Psoas muscle (tissue), 8 donors: ENCODE results near the gene HABP2. TPM values are rescaled to one million over a fixed set of nuclear protein-coding genes. Genes with fewer than 3 reads are reported as not detected.

Experiments used
- ATAC-seq, 4 donors: fragments of 200-7000 bp; cut with Tn5 transposase; one replicate each; pipeline ENCODE4 v1.9.1; 2020; ENCODE audit warnings: moderate library complexity in 3 of 4, mild to moderate bottlenecking in 2 of 4
- DNase-seq, 2 donors: peaks; one replicate each; pipeline ENCODE4 v3.0.0-alpha.2; 2020
- H3K27ac ChIP-seq: fragments of 200-600 bp; one replicate; pipeline ENCODE4 v1.8.0; 2022
- H3K27me3 ChIP-seq, 3 donors: fragments of 200-600 bp in 1 of 3; one replicate each; pipeline versions ENCODE4 v1.6.1 to v1.8.0; 2013 to 2022; ENCODE audit warnings: low read length in 2 of 3, mild to moderate bottlenecking in 2 of 3, moderate library complexity in 1 of 3; ENCODE audit not compliant: insufficient read depth in 3 of 3
- H3K36me3 ChIP-seq, 2 donors: fragments of 200-600 bp in 1 of 2; one replicate each; pipeline versions ENCODE4 v1.6.1 to v1.8.0; 2013 to 2022; ENCODE audit warnings: low read depth in 1 of 2, mild to moderate bottlenecking in 1 of 2, moderate library complexity in 1 of 2; ENCODE audit not compliant: insufficient read depth in 1 of 2
- H3K4me1 ChIP-seq: fragments of 200-600 bp; one replicate; pipeline ENCODE4 v1.8.0; 2022
- H3K4me3 ChIP-seq: fragments of 200-600 bp; one replicate; pipeline ENCODE4 v1.8.0; 2022; ENCODE audit warnings: mild to moderate bottlenecking
- H3K9me3 ChIP-seq: fragments of 200-600 bp; one replicate; pipeline ENCODE4 v1.8.0; 2022
- WGBS, 3 donors: extraction: QIAGEN DNeasy Blood & Tissue Kit; methylation state at CpG; one replicate each; pipeline versions ENCODE4 v1.1.6 to v1.1.7; 2013; 5-methylcytosine and 5-hydroxymethylcytosine counted together
- intact Hi-C, 2 donors: fragments of 100-400 bp; cut with DNase I; formaldehyde crosslinking; loops; one replicate each; pipeline versions ENCODE4 v1.11.0 to v1.14.2; 2022
- polyA plus RNA-seq, 3 donors: library from polyadenylated mRNA; stranded (reverse); fragments of 200-250 nt; gene quantifications; one replicate each; pipeline ENCODE4 v1.2.3, GENCODE V29; 2013
- total RNA-seq, 4 donors: library from RNA; stranded (reverse); fragmentation: NEBNext Ultra II Directional in 2 of 4; extraction: Animal tissue kit (Norgen Biotek cat#: 25700) in 2 of 4; gene quantifications; one replicate each; pipeline versions ENCODE4 v1.2.1 to v1.2.4, GENCODE V29; 2021 to 2023
- TF ChIP-seq, protein P1 (sequence below): fragments of 200-600 bp; IDR thresholded peaks from one replicate; pipeline ENCODE4 v1.8.0; 2022; ENCODE audit warnings: antibody characterized with exemption
- donor health status: healthy with polysubstance abuse.
- donor health status: DM: no; HTN: no; CAD: no; lungs with moderate emphysema.
- donor health status: Bipolar disorder and iron deficiency.
- donor health status: healthy.
- donor health status: DM: yes; HTN: yes; CAD: no.
- donor health status: DM: no; HTN: no; CAD: no.
- donor health status: DM: no; HTN: no; CAD: no.
- donor health status: DM: yes; HTN: yes; CAD: no.

The HABP2 gene
- total and polyA plus RNA-seq, 7 donors, result 0.01 to 0.16 (median 0.13) TPM; not detected in 2

DNA sequence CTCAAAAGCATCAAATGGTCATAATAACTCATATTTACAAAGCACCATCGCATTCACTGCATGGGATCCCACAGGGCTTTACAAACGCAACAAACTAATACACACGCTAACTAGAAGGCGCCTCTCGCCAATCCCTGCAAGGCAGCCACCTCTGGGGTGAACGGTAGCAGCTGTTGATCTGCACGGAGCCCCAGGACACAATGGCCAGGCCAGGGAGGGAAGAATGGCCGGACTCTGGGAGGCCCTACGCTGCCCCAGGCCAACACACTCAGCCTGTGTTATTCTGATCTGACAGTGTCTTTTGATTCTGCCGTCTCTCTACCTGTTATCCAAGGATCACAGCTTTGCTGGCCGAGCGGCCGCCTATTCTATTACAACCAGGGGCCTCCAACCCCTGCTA is 41.8 kb downstream of the HABP2 start:
- no peaks in the 10 kb centered on the region for H3K4me1 ChIP-seq
- TF ChIP-seq, protein P1, sequence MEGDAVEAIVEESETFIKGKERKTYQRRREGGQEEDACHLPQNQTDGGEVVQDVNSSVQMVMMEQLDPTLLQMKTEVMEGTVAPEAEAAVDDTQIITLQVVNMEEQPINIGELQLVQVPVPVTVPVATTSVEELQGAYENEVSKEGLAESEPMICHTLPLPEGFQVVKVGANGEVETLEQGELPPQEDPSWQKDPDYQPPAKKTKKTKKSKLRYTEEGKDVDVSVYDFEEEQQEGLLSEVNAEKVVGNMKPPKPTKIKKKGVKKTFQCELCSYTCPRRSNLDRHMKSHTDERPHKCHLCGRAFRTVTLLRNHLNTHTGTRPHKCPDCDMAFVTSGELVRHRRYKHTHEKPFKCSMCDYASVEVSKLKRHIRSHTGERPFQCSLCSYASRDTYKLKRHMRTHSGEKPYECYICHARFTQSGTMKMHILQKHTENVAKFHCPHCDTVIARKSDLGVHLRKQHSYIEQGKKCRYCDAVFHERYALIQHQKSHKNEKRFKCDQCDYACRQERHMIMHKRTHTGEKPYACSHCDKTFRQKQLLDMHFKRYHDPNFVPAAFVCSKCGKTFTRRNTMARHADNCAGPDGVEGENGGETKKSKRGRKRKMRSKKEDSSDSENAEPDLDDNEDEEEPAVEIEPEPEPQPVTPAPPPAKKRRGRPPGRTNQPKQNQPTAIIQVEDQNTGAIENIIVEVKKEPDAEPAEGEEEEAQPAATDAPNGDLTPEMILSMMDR, result no peak
- ATAC-seq, result no peak
- no peak overlapping the region for H3K27ac ChIP-seq
- H3K9me3 ChIP-seq, result no peaks in the 10 kb centered on the region
- no peaks in the 10 kb centered on the region for H3K27me3 ChIP-seq
- intact Hi-C loops, result no loop called here
- H3K36me3 ChIP-seq, result peaks cover 5 to 100% of the 10 kb centered on the region in 2 donors
- WGBS, 3 donors, result 71 to 75% (median 72%) methylated on average over 13 of the region's 13 CpGs
- no peak for DNase-seq
- H3K4me3 ChIP-seq, result no peak overlapping the region

GRCh38 chr10:113600569-113600968 is 47.7 kb downstream of the HABP2 start:
- 90 to 96% (median 91%) methylated on average over 3 of the region's 3 CpGs for WGBS, 3 donors
- H3K4me3 ChIP-seq, result no peak overlapping the region
- peaks cover 5 to 97% of the 10 kb centered on the region in 2 donors for H3K36me3 ChIP-seq
- peaks cover 4% of the 10 kb centered on the region for H3K4me1 ChIP-seq
- ATAC-seq, result no peak
- TF ChIP-seq, protein P1, result no peak
- no peaks in the 10 kb centered on the region for H3K9me3 ChIP-seq
- intact Hi-C loops, result no loop called here
- DNase-seq, result no peak
- peak overlapping the region; percentile 15 for H3K27ac ChIP-seq
- no peaks in the 10 kb centered on the region for H3K27me3 ChIP-seq

DNA sequence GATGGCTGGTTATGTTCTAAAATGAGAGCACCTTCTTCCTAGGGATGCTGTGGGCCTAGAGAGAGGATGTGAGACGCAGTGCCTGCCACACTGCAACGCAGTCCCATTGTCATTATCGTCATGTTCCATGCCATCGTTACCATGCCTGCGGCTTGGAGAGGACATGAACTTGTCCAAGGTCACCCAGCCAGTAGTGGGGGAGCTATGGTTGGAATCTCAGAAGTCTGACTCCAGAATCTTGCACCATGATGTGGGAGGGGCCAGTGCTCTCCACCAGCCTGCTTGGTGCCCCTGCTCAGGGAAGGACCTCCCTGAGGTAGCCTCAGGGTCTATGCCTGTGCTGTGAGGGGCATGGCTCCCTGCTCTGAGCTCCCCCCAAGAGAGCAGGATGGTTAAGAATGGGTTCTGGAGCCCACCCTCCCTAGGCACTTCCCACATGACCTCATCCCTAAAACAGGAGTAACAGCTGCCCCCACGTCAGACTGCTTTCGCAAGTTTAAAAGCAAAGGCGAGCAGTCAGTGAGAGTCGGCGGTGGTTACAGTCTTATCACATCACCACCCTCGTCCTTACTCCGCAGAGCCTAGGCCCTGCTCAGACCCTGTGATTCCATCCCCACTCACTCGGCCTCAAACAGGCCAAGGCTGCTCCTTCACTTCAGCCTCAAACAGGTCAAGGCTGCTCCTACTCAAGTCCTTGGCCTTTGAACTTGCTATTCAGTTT is 50.4 kb downstream of the HABP2 start:
- H3K36me3 ChIP-seq, result peaks cover 0 to 97% of the 10 kb centered on the region in 2 donors
- peaks cover 13% of the 10 kb centered on the region for H3K4me1 ChIP-seq
- no peaks in the 10 kb centered on the region for H3K9me3 ChIP-seq
- intact Hi-C loops, result no loop called here
- H3K27ac ChIP-seq, result peak overlapping the region; percentile 64
- no peak overlapping the region for H3K4me3 ChIP-seq
- TF ChIP-seq, protein P1, result no peak
- ATAC-seq (peak; percentile 72 to 89 (median 84)), DNase-seq (peak; percentile 56 to 70)
- H3K27me3 ChIP-seq, result no peaks in the 10 kb centered on the region
- WGBS, 3 donors, result 49 to 63% (median 53%) methylated on average over 13 of the region's 13 CpGs

- intact Hi-C loops, result no loop called here
- peak overlapping the region; percentile 64 for H3K27ac ChIP-seq
- no peaks in the 10 kb centered on the region for H3K9me3 ChIP-seq
- H3K4me1 ChIP-seq, result peaks cover 13% of the 10 kb centered on the region
- no peak overlapping the region for H3K4me3 ChIP-seq
- ATAC-seq, result peak; percentile 17 to 51 (median 39)
- 44 to 48% (median 46%) methylated on average over 12 of the region's 12 CpGs for WGBS, 3 donors
- TF ChIP-seq, protein P1, result no peak
- DNase-seq, result peak in 1 of 2 donors; percentile 65
- H3K27me3 ChIP-seq, result no peaks in the 10 kb centered on the region
- peaks cover 0 to 97% of the 10 kb centered on the region in 2 donors for H3K36me3 ChIP-seq
Measured at GRCh38 chr10:113604572-113604971, 51.7 kb downstream of the HABP2 start.
